ENCODE measurements around the gene SHANK2.

Gene SHANK2

DNA sequence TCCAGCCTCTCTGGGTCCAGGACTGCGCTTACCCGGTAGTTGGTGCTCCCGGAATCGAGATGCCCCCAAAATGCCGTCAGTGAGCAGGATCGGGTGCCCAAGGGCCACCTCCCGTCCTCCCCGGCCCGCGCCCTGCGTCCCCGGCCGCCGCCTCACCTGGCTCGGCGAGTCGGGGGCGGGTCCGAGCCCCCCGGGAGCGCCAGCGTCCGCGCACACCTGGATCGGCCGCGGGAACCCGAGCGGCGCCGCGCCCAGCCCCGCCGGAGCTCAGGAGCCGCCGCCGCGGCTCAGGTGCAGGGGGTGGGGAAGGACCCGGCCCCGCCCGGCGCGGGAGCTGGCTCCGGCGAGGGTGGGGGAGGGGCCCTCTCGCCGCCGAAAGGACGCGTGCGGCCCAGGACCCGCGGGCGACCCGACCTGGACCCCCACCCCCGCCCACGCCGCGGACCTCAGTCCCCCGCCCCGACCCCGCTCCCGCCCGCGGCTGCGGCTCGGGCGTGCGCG lies at the start of gene SHANK2:
SHANK2 (minus strand) TSS at position 309 of the 501 bp plus-strand sequence. CDS start 105,251 bp downstream, outside the sequence.
- DNase-seq, result peak; percentile 86

GRCh38 chr11:71301858-71302533 lies 49.6 kb upstream of the SHANK2 start:
- DNase-seq, result no peak

DNA sequence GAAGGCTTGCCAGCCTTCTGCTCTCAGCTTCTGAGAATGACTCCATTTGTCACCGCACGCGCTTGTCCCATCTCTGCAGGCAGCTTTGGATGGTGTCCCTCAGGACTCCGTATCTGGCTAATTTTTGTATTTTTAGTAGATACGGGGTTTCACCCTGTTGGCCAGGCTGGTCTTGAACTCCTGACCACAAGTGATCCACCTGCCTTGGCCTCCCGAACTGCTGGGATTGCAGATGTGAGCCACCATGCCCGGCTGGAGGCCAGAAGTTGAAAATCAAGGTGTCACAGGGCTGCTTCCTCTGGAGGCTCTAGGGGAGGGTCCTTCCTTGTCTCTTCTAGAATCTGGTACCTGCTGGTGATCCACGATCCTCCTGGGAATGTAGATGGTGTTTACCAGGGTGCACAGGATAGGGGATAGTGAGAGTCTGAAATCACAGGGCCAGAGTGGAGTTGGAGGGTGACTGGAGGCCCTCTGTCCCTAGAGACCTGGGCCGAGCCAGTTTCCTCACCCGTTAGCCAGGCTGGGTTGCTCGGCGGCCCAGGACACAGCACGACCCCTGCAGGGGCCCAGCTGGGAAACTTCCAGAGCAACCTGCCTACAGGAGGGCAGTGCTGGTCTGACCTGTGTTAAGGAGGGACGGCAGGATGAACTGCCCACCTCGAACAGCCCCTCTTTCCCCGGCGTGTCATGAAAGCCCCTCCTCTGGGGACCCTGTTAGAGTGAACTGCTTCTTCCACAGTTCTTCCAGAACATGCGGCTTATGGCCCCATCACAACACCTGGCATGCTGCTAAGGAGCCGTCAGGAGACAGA lies 48.9 kb upstream of the SHANK2 start:
- no peak for DNase-seq

DNA sequence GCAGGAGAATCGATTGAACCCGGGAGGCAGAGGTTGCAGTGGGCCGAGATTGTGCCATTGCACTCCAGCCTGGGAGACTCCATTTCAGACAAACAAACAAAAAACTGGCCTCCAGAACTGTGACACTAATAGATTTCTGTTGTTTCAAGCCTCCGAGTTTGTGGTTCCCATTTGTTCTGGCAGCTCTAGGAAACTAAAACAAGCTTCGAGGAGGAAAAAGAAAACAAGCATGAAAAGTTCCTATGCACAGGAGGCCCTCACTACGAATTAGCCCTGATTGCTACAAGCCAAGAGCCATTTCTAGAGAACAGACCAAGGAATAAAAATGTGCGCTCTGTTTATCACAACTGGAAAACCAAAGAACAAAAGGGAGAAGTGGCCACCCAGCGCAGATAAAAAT lies 47.8 kb upstream of the SHANK2 start:
- DNase-seq, result no peak

DNA sequence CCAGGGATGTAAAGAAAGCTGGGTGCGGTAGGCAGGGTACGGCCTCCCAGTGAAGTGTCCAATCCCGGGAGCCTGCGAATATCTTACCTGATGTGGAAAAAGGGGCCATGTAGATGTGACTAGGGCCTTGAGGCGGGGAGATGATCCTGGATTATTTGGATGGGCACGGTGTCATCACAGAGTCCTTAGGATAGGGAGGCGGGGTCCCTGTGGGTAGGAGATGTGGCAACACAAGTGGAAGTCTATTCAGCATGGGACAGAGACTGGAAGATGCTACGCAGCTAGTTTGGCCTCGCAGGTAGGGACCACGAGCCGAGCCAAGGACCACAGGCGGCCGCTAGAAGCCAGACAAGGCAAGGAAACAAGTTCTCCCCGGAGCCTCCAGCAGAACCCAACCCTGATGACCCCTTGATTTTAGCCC lies 46.4 kb upstream of the SHANK2 start:
- no peak for DNase-seq

DNA sequence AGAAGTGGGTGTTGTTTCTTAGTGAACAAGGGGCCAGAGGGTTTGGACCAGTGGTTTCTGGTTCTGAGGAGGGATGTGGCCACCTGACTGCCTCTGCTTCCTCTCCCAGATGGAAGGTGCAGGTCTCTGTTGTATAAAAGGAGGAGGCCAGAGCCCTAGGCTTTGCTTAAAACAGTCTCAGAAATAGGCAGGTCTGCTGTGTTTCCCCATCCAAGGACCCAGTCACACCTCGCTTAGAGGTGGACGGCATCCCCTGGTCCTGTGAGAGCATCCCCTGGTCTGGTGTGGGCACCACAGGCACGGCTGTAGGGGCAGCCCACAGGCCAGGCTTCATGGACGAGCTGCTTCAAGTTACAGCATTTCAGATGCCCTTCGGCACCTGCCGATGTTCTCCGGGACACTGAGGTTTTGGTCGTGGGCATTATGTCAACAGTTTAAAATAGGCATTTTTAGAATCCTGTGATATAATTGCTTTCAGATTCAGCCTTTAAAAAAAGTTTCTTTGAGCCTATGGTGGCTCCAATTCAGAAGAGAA lies 45.7 kb upstream of the SHANK2 start:
- DNase-seq, result no peak

DNA sequence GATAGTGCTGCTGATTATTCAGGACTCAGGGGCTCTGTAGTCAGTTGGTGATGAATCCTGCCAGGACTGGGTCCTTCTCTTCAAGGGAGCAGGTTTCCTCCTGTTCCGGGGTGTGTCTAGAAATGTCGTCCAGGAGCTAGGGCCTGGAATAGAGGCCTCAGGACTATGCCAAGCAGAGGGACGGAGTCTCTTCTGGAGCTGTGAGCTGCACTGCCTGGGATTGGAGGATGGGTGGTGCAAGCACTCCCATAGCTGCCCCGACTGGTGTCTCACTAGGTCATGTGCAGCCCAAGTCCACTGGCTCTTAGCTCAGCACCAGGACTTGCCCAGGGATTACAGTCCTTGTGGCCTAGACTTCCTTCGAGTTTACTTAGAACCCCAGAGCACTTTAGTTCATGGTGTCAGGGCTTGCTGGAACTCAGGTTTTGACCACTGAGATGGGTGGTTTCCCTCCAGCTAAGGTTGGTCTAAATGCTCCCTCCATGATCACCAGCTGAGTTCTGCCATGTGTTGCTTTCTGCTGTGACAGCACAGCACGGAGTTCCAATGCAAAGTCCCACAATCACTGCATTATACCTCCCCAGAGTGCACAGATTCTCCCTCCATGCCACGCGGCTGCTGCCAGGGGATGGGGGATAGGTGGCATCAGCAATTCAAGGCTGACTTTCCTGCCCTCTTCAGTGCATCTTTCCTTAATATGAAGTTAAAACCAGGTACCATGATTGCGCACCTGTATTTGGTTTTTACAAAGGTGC lies 42.6 kb upstream of the SHANK2 start:
- DNase-seq, result no peak

- peak; percentile 76 for DNase-seq
Observed at GRCh38 chr11:71293961-71294782, 41.8 kb upstream of the SHANK2 start.

DNA sequence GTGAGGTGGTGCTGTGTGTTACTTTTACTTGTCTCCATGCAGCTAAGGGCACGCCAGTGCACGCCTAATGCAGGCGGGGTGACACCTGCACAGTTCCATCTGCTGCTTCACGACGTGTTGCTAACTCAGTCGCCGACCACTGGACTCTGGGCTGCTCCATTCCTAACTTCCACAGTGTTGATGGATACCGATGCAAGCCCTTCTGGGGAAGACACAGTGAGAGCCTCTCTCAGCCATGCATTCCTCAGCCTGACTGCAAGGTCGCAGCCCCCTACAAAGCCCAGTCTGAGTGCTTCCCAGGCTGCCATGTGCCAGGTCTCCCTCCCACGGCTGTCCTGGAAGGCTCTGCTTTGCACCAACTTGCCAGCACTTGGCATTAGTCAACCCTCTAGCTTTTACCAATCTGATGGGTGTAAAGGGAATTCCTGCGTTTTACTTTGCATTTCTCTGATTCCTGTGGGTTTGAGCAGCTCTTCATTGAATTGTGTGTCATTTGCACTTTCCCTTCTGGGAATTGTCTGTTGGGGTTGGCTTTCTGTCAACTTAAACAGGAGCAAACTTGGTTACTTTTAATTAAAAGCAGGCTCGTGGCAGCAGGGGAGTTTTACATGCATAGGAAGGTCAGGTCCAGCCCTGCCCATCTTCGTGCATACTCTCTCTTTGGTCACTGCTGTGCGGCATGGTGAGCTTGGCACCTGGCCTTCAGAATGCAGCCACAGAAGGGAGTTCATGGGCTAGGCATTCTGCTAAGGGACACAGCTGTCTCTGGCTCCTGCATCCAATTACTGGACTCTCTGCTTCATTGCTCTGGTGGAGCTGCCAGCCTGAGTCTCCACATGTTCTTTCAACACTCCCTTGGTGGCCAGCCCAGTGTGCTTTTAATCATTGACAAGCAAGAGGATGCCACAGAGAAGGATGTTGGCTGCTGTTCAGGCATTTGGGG lies 34.6 kb upstream of the SHANK2 start:
- DNase-seq, result peak; percentile 38

- DNase-seq, result no peak
Observed at GRCh38 chr11:71285111-71285510, 32.7 kb upstream of the SHANK2 start.

DNA sequence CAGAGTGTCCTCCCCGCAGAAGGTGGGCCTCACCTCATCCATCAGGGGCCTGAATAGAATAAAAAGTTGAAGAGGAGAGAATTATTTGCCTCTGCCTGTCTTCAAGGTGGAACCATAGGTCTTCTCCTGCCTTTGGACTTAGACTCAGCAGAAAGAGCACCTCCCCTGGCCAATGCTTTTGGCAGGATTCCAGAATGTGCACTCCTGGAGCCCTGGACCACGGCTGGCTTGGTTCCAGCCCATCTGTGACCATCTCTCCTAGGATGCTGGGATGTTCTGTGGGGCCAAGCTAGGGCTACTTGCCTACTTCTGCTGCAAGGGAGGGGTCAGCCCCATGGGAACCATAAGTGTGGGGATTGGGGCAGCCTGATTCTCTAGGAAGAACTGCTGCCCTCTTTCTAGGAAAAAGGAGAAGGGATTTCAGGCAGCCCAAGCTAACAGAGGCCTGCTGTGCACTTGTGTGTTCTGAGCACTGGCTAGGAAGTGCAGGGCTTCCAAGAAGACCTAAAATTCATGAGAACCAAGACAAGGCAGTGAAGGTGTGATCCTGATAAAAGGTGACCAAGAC lies 32.2 kb upstream of the SHANK2 start:
- peak; percentile 89 for DNase-seq

GRCh38 chr11:71283971-71284441 lies 31.6 kb upstream of the SHANK2 start:
- DNase-seq, result peak; percentile 100

- DNase-seq, result peak; percentile 53
Observed at GRCh38 chr11:71282581-71283351, 30.4 kb upstream of the SHANK2 start.

GRCh38 chr11:71281831-71282230 lies 29.5 kb upstream of the SHANK2 start:
- peak; percentile 30 for DNase-seq

DNA sequence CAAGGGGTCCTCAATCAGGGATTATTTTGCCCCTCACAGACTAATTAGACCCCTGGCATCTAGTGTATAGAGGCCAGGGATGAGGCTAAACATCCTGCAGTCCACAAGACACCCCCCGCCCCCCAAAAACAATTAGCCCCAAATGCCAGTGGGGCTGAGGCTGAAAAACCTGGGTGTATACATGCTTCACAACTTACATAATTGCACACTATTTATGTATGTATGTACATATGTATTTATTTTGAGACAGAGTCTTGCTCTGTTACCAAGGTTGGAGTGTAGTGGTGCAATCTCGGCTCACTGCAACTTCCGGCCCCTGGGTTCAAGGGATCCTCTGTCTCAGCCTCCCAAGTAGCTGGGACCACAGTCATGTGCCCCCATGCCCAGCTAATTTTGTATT lies 28.8 kb upstream of the SHANK2 start:
- no peak for DNase-seq

DNA sequence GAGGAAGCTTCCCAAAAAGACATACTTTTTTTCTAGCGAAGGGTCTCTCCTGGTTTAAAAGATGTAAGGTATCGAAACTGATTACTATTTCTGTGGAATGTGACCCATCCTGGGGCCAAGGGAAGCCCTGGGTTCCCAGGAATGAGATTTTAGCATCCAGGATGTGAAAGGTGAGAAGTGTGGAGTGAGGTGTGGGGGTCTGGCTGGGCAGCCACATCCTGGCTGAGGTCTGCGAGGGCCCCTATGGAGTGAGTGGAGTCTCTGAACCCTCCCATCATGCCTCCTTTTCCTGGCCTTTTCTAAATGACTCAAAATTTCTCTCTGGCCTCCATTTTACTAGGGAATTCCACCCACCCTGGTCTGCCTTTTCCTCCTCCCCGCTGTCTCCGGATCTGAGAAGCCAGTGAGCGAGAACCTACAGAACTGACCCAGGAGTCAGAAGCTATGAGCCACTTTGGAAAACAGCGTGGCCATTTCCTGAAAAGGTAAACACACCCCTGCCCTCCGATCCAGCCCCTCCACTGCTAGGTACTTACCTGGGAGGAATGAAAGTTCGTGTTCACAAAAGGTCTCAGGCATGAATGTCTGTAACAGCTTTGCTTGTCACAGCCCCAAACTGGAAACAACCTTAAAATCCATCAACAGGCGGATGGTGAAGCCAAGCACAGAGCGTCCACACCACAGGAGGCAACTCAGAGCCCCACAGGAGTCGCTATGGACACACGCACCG lies 27.7 kb upstream of the SHANK2 start:
- no peak for DNase-seq

DNA sequence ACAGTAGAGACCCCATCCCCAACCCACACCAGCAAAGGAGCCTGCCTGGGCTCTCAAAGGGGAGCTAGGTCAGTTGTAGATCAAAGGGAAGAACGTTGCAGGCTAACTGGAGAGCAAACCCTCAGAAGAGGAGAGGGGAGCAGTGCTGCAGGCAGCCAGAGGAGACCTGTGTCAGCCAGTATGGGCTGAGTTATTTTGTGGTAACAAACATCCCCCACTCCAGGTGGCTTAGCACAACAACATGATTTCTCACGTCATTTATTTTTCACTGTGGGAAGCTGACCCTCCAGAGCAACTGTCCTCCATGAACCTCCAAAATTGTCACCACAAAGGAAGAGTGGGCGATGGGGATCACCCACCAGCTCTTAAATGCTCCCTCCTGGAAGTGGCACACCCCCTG lies 19.8 kb upstream of the SHANK2 start:
- no peak for DNase-seq

DNA sequence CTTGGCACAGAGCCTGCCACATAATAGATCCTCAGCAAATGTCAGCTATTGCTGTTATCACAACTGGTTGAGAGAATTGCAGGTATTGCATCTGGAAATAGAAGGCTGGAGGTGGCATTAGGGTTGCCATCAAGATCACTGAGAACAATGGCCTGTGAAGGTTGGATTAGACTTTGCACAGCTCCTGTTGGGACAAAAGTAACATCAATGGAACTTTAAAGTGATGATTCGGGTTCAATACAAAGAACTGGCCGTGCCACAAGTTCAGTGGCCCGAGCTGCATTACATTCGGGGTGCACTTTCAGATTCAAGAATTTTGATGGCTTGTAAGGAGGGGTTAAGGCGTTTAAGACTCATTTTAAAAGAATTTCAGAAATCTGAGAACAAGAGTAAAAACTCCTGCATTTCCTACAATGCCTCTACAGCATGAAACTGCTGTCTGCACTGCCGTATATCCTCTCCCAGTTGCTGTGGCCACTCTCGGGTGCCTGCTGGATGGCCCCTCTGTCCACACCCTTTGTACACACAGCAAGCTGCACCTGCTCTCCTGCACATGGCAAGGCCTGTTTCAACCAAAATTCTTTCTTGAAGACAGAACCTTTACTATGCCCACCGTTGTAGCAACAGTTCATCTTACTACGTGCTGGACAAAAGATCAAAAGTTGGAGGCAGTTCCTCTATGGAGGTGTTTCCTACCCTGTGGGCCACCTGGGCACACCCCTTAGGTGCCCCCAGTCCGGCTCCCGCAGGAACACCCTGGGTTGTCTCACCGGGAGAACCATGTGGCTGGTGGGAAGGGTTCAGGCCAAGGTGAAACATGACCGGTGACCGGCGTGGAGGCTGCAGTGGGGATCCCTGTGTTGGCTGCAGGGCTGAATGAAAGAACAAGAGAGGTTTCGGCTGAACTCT lies 17.5 kb upstream of the SHANK2 start:
- peak; percentile 54 for DNase-seq
